H1 (cell line): ENCODE measurements around the gene PHACTR1. TPM values are rescaled to one million over a fixed set of nuclear protein-coding genes. Genes with fewer than 3 reads are reported as not detected.

Source experiments
- JUND ChIP-seq: IDR thresholded peaks from 2 replicates; pipeline ENCODE4 v1.6.1; 2011; ENCODE audit warnings: mild to moderate bottlenecking, improper control_type of control experiment, low read length
- RAD21 ChIP-seq, 2 experiments: IDR thresholded peaks in 1 of 2; conservative IDR thresholded peaks in 1 of 2; 2 replicates each; pipeline ENCODE4 v1.6.1; 2011; ENCODE audit warnings: low read depth in 2 of 2, low read length in 2 of 2, improper control_type of control experiment in 1 of 2, inconsistent platforms in 1 of 2, mild to moderate bottlenecking in 1 of 2, moderate library complexity in 1 of 2
- polyA plus RNA-seq, 7 experiments: library from polyadenylated mRNA; depleted of rRNA in 3 of 7; stranded (reverse) in 5 of 7; unstranded in 2 of 7; fragments of >200 nt in 5 of 7; fragments of 200-250 nt in 2 of 7; gene quantifications; 1 replicate in 5 of 7; 2 replicates in 1 of 7; 4 replicates in 1 of 7; pipeline versions ENCODE4 v1.2.1 to v1.2.3, GENCODE V29; 2011 to 2013; ENCODE audit warnings: missing spikeins in 2 of 7, mixed read lengths in 2 of 7
- total RNA-seq: library from RNA; stranded (reverse); fragmentation: NEBNext Ultra II Directional; extraction: Animal tissue kit (Norgen Biotek cat#: 25700); gene quantifications from 2 replicates; pipeline ENCODE4 v1.2.1, GENCODE V29; 2021

Gene PHACTR1
- total and polyA plus RNA-seq, 2 of the 8 experiments (the other 6 are each of a cell fraction or from before 2014, with no cell fraction given), result 3.9 to 17.1 TPM

GRCh38 chr6:13147376-13147775, 430.8 kb downstream of the PHACTR1 start (continued):
- TF ChIP-seq JUND, result no peak
- TF ChIP-seq RAD21 (IDR thresholded peaks at IDR 0.05 in 1 of 2, conservative IDR thresholded peaks at IDR 0.05 in 1 of 2; ENCODE audit: low read depth in 2 of 2, low read length in 2 of 2), result no peak
